Activated T-cell treated with anti-CD3 and anti-CD28 coated beads, Interleukin-2, amount 50 U/mL, for 72 hours (primary cell): ENCODE results near the gene C3orf20. TPM values are rescaled to one million over a fixed set of nuclear protein-coding genes. Genes with fewer than 3 reads are reported as not detected.

ENCODE experiments used
- ATAC-seq, 2 donors: fragments of 150-1000 bp; cut with Tn5 transposase; replicated peaks in 1 of 2; 2 replicates each; pipeline ENCODE4 v1.10.0; 2021; ENCODE audit warnings: moderate library complexity in 2 of 2, mild to moderate bottlenecking in 1 of 2
- DNase-seq, 2 donors: peaks; one replicate each; pipeline ENCODE4 v3.0.0; 2021 to 2022; ENCODE audit warnings: mixed read lengths in 1 of 2
- H3K27ac Mint-ChIP-seq: one replicate; pipeline ENCODE4 v1.8.0; 2022; ENCODE audit warnings: mild to moderate bottlenecking, moderate library complexity, mixed read lengths
- H3K27me3 Mint-ChIP-seq: one replicate; pipeline ENCODE4 v1.8.0; 2022; ENCODE audit warnings: low read depth, mixed read lengths
- H3K36me3 Mint-ChIP-seq, 2 donors: one replicate each; pipeline ENCODE4 v1.8.0; 2022; ENCODE audit warnings: mixed read lengths in 2 of 2, mild to moderate bottlenecking in 1 of 2; ENCODE audit not compliant: insufficient read depth in 2 of 2
- H3K4me1 Mint-ChIP-seq: one replicate; pipeline ENCODE4 v1.8.0; 2022; ENCODE audit warnings: low read depth, mixed read lengths
- H3K4me3 Mint-ChIP-seq, 2 donors: one replicate each; pipeline ENCODE4 v1.8.0; 2022; ENCODE audit warnings: mild to moderate bottlenecking in 2 of 2, mixed read lengths in 2 of 2, moderate library complexity in 2 of 2
- H3K9me3 Mint-ChIP-seq, 2 donors: one replicate each; pipeline ENCODE4 v1.8.0; 2022; ENCODE audit warnings: mixed read lengths in 2 of 2
- total RNA-seq, 2 donors: library from RNA; stranded (reverse); gene quantifications; one replicate each; pipeline ENCODE4 v1.2.3, GENCODE V29; 2022

Gene C3orf20
- total RNA-seq, 2 donors from 2014 or later = 0.51 to 1.1 TPM

- DNase-seq (no peak), ATAC-seq (no peak)
- Mint-ChIP-seq H3K36me3 (peaks cover 17 to 36% of the 10 kb centered on the region in 2 donors), H3K4me1 (peaks cover 16% of the 10 kb centered on the region), H3K27me3 (no peaks in the 10 kb centered on the region), H3K9me3 (no peaks in the 10 kb centered on the region), H3K4me3 (no peak overlapping the region), H3K27ac (peak overlapping the region; percentile 96)
These were observed 16.0 kb upstream of the C3orf20 start for GRCh38 chr3:14658978-14659377.

GRCh38 chr3:14660942-14661341, 14.0 kb upstream of the C3orf20 start:
- Mint-ChIP-seq H3K9me3 (no peaks in the 10 kb centered on the region), H3K36me3 (peaks cover 19 to 40% of the 10 kb centered on the region in 2 donors), H3K27ac (peak overlapping the region; percentile 94), H3K27me3 (no peaks in the 10 kb centered on the region), H3K4me3 (no peak overlapping the region), H3K4me1 (peaks cover 13% of the 10 kb centered on the region)
- DNase-seq (no peak), ATAC-seq (peak; percentile 53 to 73)

GRCh38 chr3:14663396-14664135, 11.4 kb upstream of the C3orf20 start:
- Mint-ChIP-seq H3K27ac (peak overlapping the region; percentile 44), H3K27me3 (no peaks in the 10 kb centered on the region), H3K4me3 (no peak overlapping the region), H3K9me3 (no peaks in the 10 kb centered on the region), H3K4me1 (peaks cover 6% of the 10 kb centered on the region), H3K36me3 (peaks cover 13 to 44% of the 10 kb centered on the region in 2 donors)
- ATAC-seq = no peak
- no peak for DNase-seq

- ATAC-seq = no peak
- H3K36me3 Mint-ChIP-seq = peaks cover 13 to 42% of the 10 kb centered on the region in 2 donors
- H3K9me3 Mint-ChIP-seq = no peaks in the 10 kb centered on the region
- peak overlapping the region; percentile 51 for H3K27ac Mint-ChIP-seq
- H3K27me3 Mint-ChIP-seq = no peaks in the 10 kb centered on the region
- peaks cover 6% of the 10 kb centered on the region for H3K4me1 Mint-ChIP-seq
- H3K4me3 Mint-ChIP-seq = no peak overlapping the region
- no peak for DNase-seq
These were observed 10.8 kb upstream of the C3orf20 start for GRCh38 chr3:14664170-14664569.

- H3K36me3 Mint-ChIP-seq = peaks cover 0 to 19% of the 10 kb centered on the region in 2 donors
- DNase-seq (no peak), ATAC-seq (no peak)
- H3K4me3 Mint-ChIP-seq = no peak overlapping the region
- no peaks in the 10 kb centered on the region for H3K9me3 Mint-ChIP-seq
- no peaks in the 10 kb centered on the region for H3K4me1 Mint-ChIP-seq
- peak overlapping the region; percentile 8 for H3K27ac Mint-ChIP-seq
- H3K27me3 Mint-ChIP-seq = no peaks in the 10 kb centered on the region
These were observed 2.4 kb upstream of the C3orf20 start for GRCh38 chr3:14672588-14672987.

- H3K4me1 Mint-ChIP-seq = no peaks in the 10 kb centered on the region
- H3K36me3 Mint-ChIP-seq = peaks cover 2 to 11% of the 10 kb centered on the region in 2 donors
- DNase-seq = no peak
- peaks cover 0 to 3% of the 10 kb centered on the region in 2 donors for H3K9me3 Mint-ChIP-seq
- H3K27ac Mint-ChIP-seq = no peak overlapping the region
- no peak for ATAC-seq
- H3K4me3 Mint-ChIP-seq = no peak overlapping the region
- H3K27me3 Mint-ChIP-seq = no peaks in the 10 kb centered on the region
These were observed 1.9 kb downstream of the C3orf20 start for GRCh38 chr3:14676881-14677280.

GRCh38 chr3:14678015-14678503, 3.1 kb downstream of the C3orf20 start:
- peak in 1 of 2 donors; percentile 14 for ATAC-seq
- Mint-ChIP-seq H3K9me3 (peaks cover 0 to 3% of the 10 kb centered on the region in 2 donors), H3K4me3 (no peak overlapping the region), H3K36me3 (peaks cover 2 to 5% of the 10 kb centered on the region in 2 donors), H3K4me1 (no peaks in the 10 kb centered on the region), H3K27ac (no peak overlapping the region), H3K27me3 (no peaks in the 10 kb centered on the region)
- no peak for DNase-seq

- Mint-ChIP-seq H3K27ac (no peak overlapping the region), H3K4me1 (no peaks in the 10 kb centered on the region)
These were observed 5.2 kb downstream of the C3orf20 start for GRCh38 chr3:14680115-14680514.

GRCh38 chr3:14680716-14681115, 5.8 kb downstream of the C3orf20 start:
- no peaks in the 10 kb centered on the region for H3K27me3 Mint-ChIP-seq
- no peak overlapping the region for H3K27ac Mint-ChIP-seq
- DNase-seq (no peak), ATAC-seq (no peak)
- H3K4me1 Mint-ChIP-seq = no peaks in the 10 kb centered on the region
- peaks cover 2 to 5% of the 10 kb centered on the region in 2 donors for H3K36me3 Mint-ChIP-seq
- H3K4me3 Mint-ChIP-seq = no peak overlapping the region
- H3K9me3 Mint-ChIP-seq = peaks cover 0 to 3% of the 10 kb centered on the region in 2 donors

More at GRCh38 chr3:14680115-14680514, 5.2 kb downstream of the C3orf20 start:
- H3K36me3 Mint-ChIP-seq = peaks cover 2 to 5% of the 10 kb centered on the region in 2 donors
- H3K4me3 Mint-ChIP-seq = no peak overlapping the region
- H3K9me3 Mint-ChIP-seq = peaks cover 0 to 3% of the 10 kb centered on the region in 2 donors
- no peak for DNase-seq
- no peaks in the 10 kb centered on the region for H3K27me3 Mint-ChIP-seq
- no peak for ATAC-seq

- Mint-ChIP-seq H3K36me3 (peaks cover 0 to 2% of the 10 kb centered on the region in 2 donors), H3K4me3 (no peak overlapping the region), H3K4me1 (peaks cover 9% of the 10 kb centered on the region), H3K27me3 (no peaks in the 10 kb centered on the region), H3K27ac (no peak overlapping the region), H3K9me3 (peaks cover 0 to 3% of the 10 kb centered on the region in 2 donors)
- no peak for DNase-seq
- ATAC-seq = no peak
These were observed 9.5 kb downstream of the C3orf20 start for GRCh38 chr3:14684447-14684846.

- no peak for ATAC-seq
- H3K9me3 Mint-ChIP-seq = peaks cover 0 to 2% of the 10 kb centered on the region in 2 donors
- DNase-seq = no peak
- H3K36me3 Mint-ChIP-seq = peaks cover 0 to under 1% of the 10 kb centered on the region in 2 donors
- H3K27ac Mint-ChIP-seq = no peak overlapping the region
- no peaks in the 10 kb centered on the region for H3K27me3 Mint-ChIP-seq
- H3K4me3 Mint-ChIP-seq = no peak overlapping the region
- H3K4me1 Mint-ChIP-seq = peaks cover 11% of the 10 kb centered on the region
These were observed 10.2 kb downstream of the C3orf20 start for GRCh38 chr3:14685179-14685578.

- no peaks in the 10 kb centered on the region for H3K9me3 Mint-ChIP-seq
- ATAC-seq (no peak), DNase-seq (no peak)
- no peaks in the 10 kb centered on the region for H3K36me3 Mint-ChIP-seq
- H3K4me1 Mint-ChIP-seq = peaks cover 11% of the 10 kb centered on the region
- H3K27me3 Mint-ChIP-seq = no peaks in the 10 kb centered on the region
- no peak overlapping the region for H3K4me3 Mint-ChIP-seq
- no peak overlapping the region for H3K27ac Mint-ChIP-seq
These were observed 12.4 kb downstream of the C3orf20 start for GRCh38 chr3:14687360-14687759.

GRCh38 chr3:14688525-14688924, 13.6 kb downstream of the C3orf20 start:
- DNase-seq (no peak), ATAC-seq (no peak)
- Mint-ChIP-seq H3K36me3 (no peaks in the 10 kb centered on the region), H3K9me3 (no peaks in the 10 kb centered on the region), H3K27me3 (no peaks in the 10 kb centered on the region), H3K4me1 (peaks cover 11% of the 10 kb centered on the region), H3K27ac (no peak overlapping the region), H3K4me3 (no peak overlapping the region)
